Activated gamma-delta T cell treated with Interleukin-2 at 50 U/mL for 16 hours (primary cell): ENCODE results near the gene KATNB1.
"Not testable (repeated sequence)": the region's sequence is repeated elsewhere in the genome, so short reads cannot be mapped to it uniquely, and the experiment has no call there.

Experiments used
- DNase-seq: peaks from one replicate; pipeline ENCODE4 v3.0.0-alpha.2; 2020

Gene KATNB1

GRCh38 chr16:57779836-57780235 is 44.3 kb downstream of the KATNB1 start:
- DNase-seq: not testable (repeated sequence)

GRCh38 chr16:57781349-57781740 is 45.8 kb downstream of the KATNB1 start:
- DNase-seq: no peak

- no peak for DNase-seq
Observed at GRCh38 chr16:57781741-57782606, 46.4 kb downstream of the KATNB1 start.

- DNase-seq: not testable (repeated sequence)
Observed at GRCh38 chr16:57782607-57783055, 47.1 kb downstream of the KATNB1 start.

GRCh38 chr16:57783116-57783515 is 47.5 kb downstream of the KATNB1 start:
- DNase-seq: no peak

GRCh38 chr16:57783883-57784282 is 48.3 kb downstream of the KATNB1 start:
- DNase-seq: no peak

- DNase-seq: no peak
Observed at GRCh38 chr16:57784334-57784733, 48.8 kb downstream of the KATNB1 start.

- no peak for DNase-seq
Observed at GRCh38 chr16:57785385-57785784, 49.8 kb downstream of the KATNB1 start.

- DNase-seq: no peak
Observed at GRCh38 chr16:57785924-57786323, 50.4 kb downstream of the KATNB1 start.

GRCh38 chr16:57786632-57787518 is 51.3 kb downstream of the KATNB1 start:
- no peak for DNase-seq

- no peak for DNase-seq
Observed at GRCh38 chr16:57787519-57787905, 51.9 kb downstream of the KATNB1 start.

GRCh38 chr16:57788252-57788841 is 52.8 kb downstream of the KATNB1 start:
- DNase-seq: no peak

- no peak for DNase-seq
Observed at GRCh38 chr16:57788951-57789350, 53.4 kb downstream of the KATNB1 start.

- no peak for DNase-seq
Observed at GRCh38 chr16:57791195-57791892, 55.8 kb downstream of the KATNB1 start.

GRCh38 chr16:57791893-57792461 is 56.4 kb downstream of the KATNB1 start:
- DNase-seq: no peak

GRCh38 chr16:57794849-57795430 is 59.4 kb downstream of the KATNB1 start:
- DNase-seq: no peak

GRCh38 chr16:57795431-57795878 is 59.9 kb downstream of the KATNB1 start:
- peak; percentile 37 for DNase-seq

GRCh38 chr16:57796014-57796413 is 60.4 kb downstream of the KATNB1 start:
- not testable (repeated sequence) for DNase-seq

- DNase-seq: no peak
Observed at GRCh38 chr16:57797216-57797525, 61.6 kb downstream of the KATNB1 start.

- no peak for DNase-seq
Observed at GRCh38 chr16:57797526-57798266, 62.1 kb downstream of the KATNB1 start.

- no peak for DNase-seq
Observed at GRCh38 chr16:57798267-57798810, 62.8 kb downstream of the KATNB1 start.
